Hepatocyte (in vitro differentiated cells): ENCODE results near the gene PRR19. TPM values are rescaled to one million over a fixed set of nuclear protein-coding genes. Genes with fewer than 3 reads are reported as not detected.

Source experiments
- DNase-seq: peaks from one replicate; pipeline ENCODE4 v3.0.0-alpha.2; 2016; ENCODE audit warnings: low spot score
- H2AFZ ChIP-seq: fragments of 200-600 bp; sonication (generic); 2 replicates; pipeline ENCODE4 v1.6.0; 2016; ENCODE audit warnings: antibody characterized with exemption, mild to moderate bottlenecking
- H3K27ac ChIP-seq: fragments of 200-600 bp; sonication (generic); 2 replicates; pipeline ENCODE4 v1.5.1; 2016; ENCODE audit warnings: mild to moderate bottlenecking
- H3K27me3 ChIP-seq: fragments of 200-600 bp; sonication (generic); 2 replicates; pipeline ENCODE4 v1.6.1; 2016
- H3K36me3 ChIP-seq: fragments of 200-600 bp; sonication (generic); replicated peaks from 2 replicates; pipeline ENCODE4 v1.5.1; 2016; ENCODE audit warnings: low read depth; ENCODE audit not compliant: insufficient read depth
- H3K4me1 ChIP-seq: fragments of 200-600 bp; sonication (generic); 2 replicates; pipeline ENCODE4 v1.5.1; 2016; ENCODE audit warnings: mild to moderate bottlenecking, moderate library complexity; ENCODE audit not compliant: insufficient read depth
- H3K4me2 ChIP-seq: fragments of 200-600 bp; sonication (generic); 2 replicates; pipeline ENCODE4 v1.6.0; 2016
- H3K4me3 ChIP-seq: fragments of 200-600 bp; sonication (generic); 2 replicates; pipeline ENCODE4 v1.5.1; 2016; ENCODE audit warnings: mild to moderate bottlenecking
- H3K79me2 ChIP-seq: fragments of 200-600 bp; sonication (generic); 2 replicates; pipeline ENCODE4 v1.6.0; 2017; ENCODE audit warnings: mild to moderate bottlenecking
- H3K9me2 ChIP-seq: fragments of 200-600 bp; sonication (generic); replicated peaks from 2 replicates; pipeline ENCODE4 v1.6.0; 2017; ENCODE audit warnings: mild to moderate bottlenecking; ENCODE audit not compliant: insufficient read depth
- H3K9me3 ChIP-seq: fragments of 200-600 bp; sonication (generic); 2 replicates; pipeline ENCODE4 v1.5.1; 2016; ENCODE audit warnings: low read depth, mild to moderate bottlenecking
- H4K20me1 ChIP-seq: fragments of 200-600 bp; sonication (generic); 2 replicates; pipeline ENCODE4 v1.6.0; 2016; ENCODE audit warnings: mild to moderate bottlenecking; ENCODE audit not compliant: insufficient read depth, poor library complexity, severe bottlenecking
- EZH2 ChIP-seq: fragments of 200-600 bp; sonication (generic); IDR thresholded peaks from 2 replicates; pipeline ENCODE4 v1.6.1; 2016; ENCODE audit warnings: antibody characterized with exemption, mild to moderate bottlenecking, borderline replicate concordance
- EZH2phosphoT487 ChIP-seq: fragments of 200-600 bp; sonication (generic); IDR thresholded peaks from one replicate; pipeline ENCODE4 v1.6.1; 2018; ENCODE audit warnings: antibody characterized with exemption, mild to moderate bottlenecking, low read depth, moderate library complexity; ENCODE audit not compliant: unreplicated experiment, severe bottlenecking
- WGBS: methylation state at CpG from one replicate; pipeline ENCODE4 v1.1.6; 2016; ENCODE audit warnings: low lambda C conversion rate; ENCODE audit errors: missing lambda C conversion rate; 5-methylcytosine and 5-hydroxymethylcytosine counted together
- polyA plus RNA-seq: library from polyadenylated mRNA; unstranded; fragments of >200 nt; fragmentation: Nextera tagmentation; extraction: Ambion mirVana; gene quantifications from 2 replicates; pipeline ENCODE4 v1.2.1, GENCODE V29; 2016
- total RNA-seq: library from RNA; depleted of rRNA; stranded (reverse); fragments of >200 nt; gene quantifications from 2 replicates; pipeline ENCODE4 v1.2.3, GENCODE V29; 2014
- TF ChIP-seq, protein P1 (sequence below): fragments of 200-600 bp; sonication (generic); IDR thresholded peaks from 2 replicates; pipeline ENCODE4 v1.5.1; 2016; ENCODE audit warnings: antibody characterized with exemption, mild to moderate bottlenecking; ENCODE audit not compliant: poor library complexity

PRR19 gene
- total and polyA plus RNA-seq, 2 experiments from 2014 or later, result 2.2 to 3.0 TPM

DNA sequence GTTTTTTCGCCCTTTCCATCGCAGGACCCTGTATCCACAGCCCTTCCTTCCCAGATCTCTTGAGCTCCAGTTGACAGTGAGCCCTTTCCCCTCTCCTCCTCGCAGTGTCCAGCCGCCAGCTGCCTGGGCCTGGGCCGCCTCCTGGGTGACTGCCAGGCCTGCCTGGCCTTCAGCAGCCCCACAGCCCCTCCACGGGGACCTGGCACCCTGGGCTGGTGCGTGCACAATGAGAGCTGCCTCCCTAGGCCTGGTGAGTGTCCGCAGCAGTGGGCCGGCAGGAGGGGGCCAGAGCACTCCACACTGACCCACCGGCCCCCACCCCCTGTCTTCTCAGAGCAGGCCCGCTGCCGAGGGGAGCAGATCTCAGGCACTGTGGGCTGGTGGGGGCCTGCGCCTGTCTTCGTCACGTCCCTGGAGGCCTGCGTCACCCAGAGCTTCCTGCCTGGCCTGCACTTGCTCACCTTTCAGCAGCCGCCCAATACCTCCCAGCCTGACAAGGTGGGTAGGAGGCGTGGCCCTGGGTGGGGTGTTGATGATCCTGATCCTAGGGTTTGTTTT is 42.5 kb downstream of the PRR19 start:
- H3K27me3 ChIP-seq, result no peaks in the 10 kb centered on the region
- DNase-seq, result no peak

DNA sequence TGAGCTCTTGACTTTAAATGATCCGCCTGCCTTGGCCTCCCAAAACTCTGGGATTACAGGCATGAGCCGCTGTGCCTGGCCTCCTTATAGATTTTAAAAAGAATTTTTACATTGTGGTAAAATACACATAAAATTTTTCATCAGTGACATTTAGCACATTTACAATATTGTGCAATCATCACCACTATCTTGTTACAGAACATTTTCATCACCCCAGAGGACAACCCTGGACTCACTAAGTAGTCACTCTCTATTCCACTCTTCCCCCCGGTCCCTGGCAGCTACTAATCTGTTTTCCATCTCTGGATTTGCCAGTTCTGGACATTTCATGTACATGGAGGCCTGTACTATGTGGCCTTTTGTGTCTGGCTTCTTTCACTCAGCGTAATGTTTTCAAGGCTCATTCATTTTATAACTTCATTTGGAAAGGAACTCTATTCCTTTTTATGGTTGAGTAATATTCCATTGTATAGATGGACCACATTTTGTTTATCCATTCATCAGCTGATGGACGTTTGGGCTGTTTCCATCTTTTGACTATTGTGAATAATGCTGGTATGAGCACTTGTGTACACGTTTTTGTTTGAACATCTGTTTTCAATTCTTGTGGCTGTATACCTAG is 43.4 kb downstream of the PRR19 start:
- no peaks in the 10 kb centered on the region for H4K20me1 ChIP-seq
- H3K9me2 ChIP-seq, result no peaks in the 10 kb centered on the region
- no peaks in the 10 kb centered on the region for H3K27me3 ChIP-seq
- no peak overlapping the region for H3K27ac ChIP-seq
- no peak overlapping the region for H3K4me3 ChIP-seq
- H2AFZ ChIP-seq, result no peak overlapping the region
- no peaks in the 10 kb centered on the region for H3K4me1 ChIP-seq
- WGBS, result 81% methylated on average over 6 of the region's 6 CpGs
- no peaks in the 10 kb centered on the region for H3K36me3 ChIP-seq
- TF ChIP-seq EZH2 (no peak), EZH2phosphoT487 (no peak)
- TF ChIP-seq, protein P1, sequence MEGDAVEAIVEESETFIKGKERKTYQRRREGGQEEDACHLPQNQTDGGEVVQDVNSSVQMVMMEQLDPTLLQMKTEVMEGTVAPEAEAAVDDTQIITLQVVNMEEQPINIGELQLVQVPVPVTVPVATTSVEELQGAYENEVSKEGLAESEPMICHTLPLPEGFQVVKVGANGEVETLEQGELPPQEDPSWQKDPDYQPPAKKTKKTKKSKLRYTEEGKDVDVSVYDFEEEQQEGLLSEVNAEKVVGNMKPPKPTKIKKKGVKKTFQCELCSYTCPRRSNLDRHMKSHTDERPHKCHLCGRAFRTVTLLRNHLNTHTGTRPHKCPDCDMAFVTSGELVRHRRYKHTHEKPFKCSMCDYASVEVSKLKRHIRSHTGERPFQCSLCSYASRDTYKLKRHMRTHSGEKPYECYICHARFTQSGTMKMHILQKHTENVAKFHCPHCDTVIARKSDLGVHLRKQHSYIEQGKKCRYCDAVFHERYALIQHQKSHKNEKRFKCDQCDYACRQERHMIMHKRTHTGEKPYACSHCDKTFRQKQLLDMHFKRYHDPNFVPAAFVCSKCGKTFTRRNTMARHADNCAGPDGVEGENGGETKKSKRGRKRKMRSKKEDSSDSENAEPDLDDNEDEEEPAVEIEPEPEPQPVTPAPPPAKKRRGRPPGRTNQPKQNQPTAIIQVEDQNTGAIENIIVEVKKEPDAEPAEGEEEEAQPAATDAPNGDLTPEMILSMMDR, result no peak
- H3K4me2 ChIP-seq, result no peak overlapping the region
- no peaks in the 10 kb centered on the region for H3K9me3 ChIP-seq
- H3K79me2 ChIP-seq, result no peaks in the 10 kb centered on the region
- peak; percentile 37 for DNase-seq

More for the DNA sequence above, 42.5 kb downstream of the PRR19 start:
- no peaks in the 10 kb centered on the region for H3K79me2 ChIP-seq
- no peak overlapping the region for H2AFZ ChIP-seq
- no peak overlapping the region for H3K4me3 ChIP-seq
- no peaks in the 10 kb centered on the region for H3K9me3 ChIP-seq
- H3K9me2 ChIP-seq, result no peaks in the 10 kb centered on the region
- no peaks in the 10 kb centered on the region for H3K4me1 ChIP-seq
- no peaks in the 10 kb centered on the region for H3K36me3 ChIP-seq
- 96% methylated on average over 18 of the region's 18 CpGs for WGBS
- TF ChIP-seq EZH2 (no peak), EZH2phosphoT487 (no peak)
- TF ChIP-seq, protein P1, result no peak
- H3K27ac ChIP-seq, result no peak overlapping the region
- H4K20me1 ChIP-seq, result no peaks in the 10 kb centered on the region
- H3K4me2 ChIP-seq, result no peak overlapping the region

DNA sequence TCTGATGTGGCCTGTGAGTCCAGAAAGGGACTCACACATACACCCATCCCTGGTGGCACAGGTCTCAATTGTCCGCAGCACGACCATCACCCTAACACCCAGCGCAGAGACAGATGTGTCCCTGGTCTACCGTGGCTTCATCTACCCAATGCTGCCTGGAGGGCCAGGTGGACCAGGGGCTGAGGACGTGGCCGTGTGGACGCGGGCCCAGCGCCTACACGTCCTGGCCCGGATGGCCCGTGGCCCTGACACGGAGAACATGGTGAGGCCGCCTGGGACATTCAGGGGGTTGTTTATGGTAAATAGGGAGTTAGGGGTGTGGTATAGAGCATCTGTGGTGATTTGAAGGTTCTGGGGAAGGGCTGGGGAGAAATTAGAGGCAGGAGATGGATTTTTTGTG is 46.3 kb downstream of the PRR19 start:
- Histone ChIP-seq H3K9me2 (no peaks in the 10 kb centered on the region), H2AFZ (no peak overlapping the region), H4K20me1 (no peaks in the 10 kb centered on the region), H3K79me2 (no peaks in the 10 kb centered on the region), H3K36me3 (no peaks in the 10 kb centered on the region), H3K27ac (no peak overlapping the region), H3K4me1 (no peaks in the 10 kb centered on the region), H3K27me3 (no peaks in the 10 kb centered on the region), H3K4me3 (no peak overlapping the region), H3K9me3 (no peaks in the 10 kb centered on the region), H3K4me2 (no peak overlapping the region)
- WGBS, result 93% methylated on average over 14 of the region's 14 CpGs
- TF ChIP-seq EZH2phosphoT487 (no peak), EZH2 (no peak)
- TF ChIP-seq, protein P1, result no peak
- DNase-seq, result no peak
